Measurements from ENCODE around the gene CCDC3. TPM values are rescaled to one million over a fixed set of nuclear protein-coding genes. Genes with fewer than 3 reads are reported as not detected.
A peak's percentile ranks its signal among the peaks of the same experiment; 100 is the strongest.

The CCDC3 gene
- total RNA-seq, 1 experiment from 2014 or later: not detected

GRCh38 chr10:12966067-12966466, 35.4 kb downstream of the CCDC3 start:
- ChIA-PET CTCF (no interaction called here), POLR2A (ENCODE audit: unreplicated experiment) (no interaction called here)
- no peak overlapping the region for H3K4me3 ChIP-seq (ENCODE audit: low read length)
- no peaks in the 10 kb centered on the region for H3K79me2 ChIP-seq (ENCODE audit: low read length)
- no peaks in the 10 kb centered on the region for H3F3A ChIP-seq (ENCODE audit: low read length, unreplicated experiment)
- no peak overlapping the region for H3K27ac ChIP-seq (ENCODE audit: low read length)
- H3K4me2 ChIP-seq (ENCODE audit: low read length): no peak overlapping the region
- intact Hi-C loops (cut with micrococcal nuclease): loop anchor here (10.0 kb wide), 1 partner anchor 51 kb away; no protein-coding TSS in a partner anchor
- no peak for TF ChIP-seq EZH2 (IDR thresholded peaks at IDR 0.05; ENCODE audit: low read length, unreplicated experiment)
- no peak for TF ChIP-seq EZH2phosphoT487 (IDR thresholded peaks at IDR 0.05; ENCODE audit: borderline replicate concordance, low read length)
- TF ChIP-seq CTCF (conservative IDR thresholded peaks at IDR 0.05; ENCODE audit: low read depth, low read length): no peak
- no peaks in the 10 kb centered on the region for H3K9me3 ChIP-seq (ENCODE audit: low read length)
- no peak for DNase-seq
- no peak for ATAC-seq
- no peaks in the 10 kb centered on the region for H4K20me1 ChIP-seq (ENCODE audit: low read length)
- no peaks in the 10 kb centered on the region for H3K9me2 ChIP-seq (replicated peaks; ENCODE audit: low read length)
- no peak overlapping the region for H2AFZ ChIP-seq (ENCODE audit: low read length)
- no peak overlapping the region for H3K9ac ChIP-seq (ENCODE audit: low read length)
- H3K4me1 ChIP-seq (ENCODE audit: insufficient read depth, low read length): peaks cover 5% of the 10 kb centered on the region
- BruUV-seq (replicated peaks): no TSS peak
- H3K36me3 ChIP-seq (ENCODE audit: low read depth, low read length): no peaks in the 10 kb centered on the region
- no peaks in the 10 kb centered on the region for H3K27me3 ChIP-seq (ENCODE audit: low read length)

- Histone ChIP-seq H3K79me2 (ENCODE audit: low read length) (no peaks in the 10 kb centered on the region), H3K9me3 (ENCODE audit: low read length) (no peaks in the 10 kb centered on the region), H4K20me1 (ENCODE audit: low read length) (no peaks in the 10 kb centered on the region), H3K9ac (ENCODE audit: low read length) (no peak overlapping the region), H3K9me2 (replicated peaks; ENCODE audit: low read length) (no peaks in the 10 kb centered on the region), H3K36me3 (ENCODE audit: low read depth, low read length) (no peaks in the 10 kb centered on the region), H3K27me3 (ENCODE audit: low read length) (no peaks in the 10 kb centered on the region), H3K4me2 (ENCODE audit: low read length) (no peak overlapping the region), H3K27ac (ENCODE audit: low read length) (no peak overlapping the region), H3F3A (ENCODE audit: low read length, unreplicated experiment) (no peaks in the 10 kb centered on the region), H3K4me1 (ENCODE audit: insufficient read depth, low read length) (peaks cover 5% of the 10 kb centered on the region), H3K4me3 (ENCODE audit: low read length) (no peak overlapping the region), H2AFZ (ENCODE audit: low read length) (no peak overlapping the region)
- DNase-seq (peak; percentile 62), ATAC-seq (peak; percentile 69)
- no TSS peak for BruUV-seq (replicated peaks)
- TF ChIP-seq CTCF (conservative IDR thresholded peaks at IDR 0.05; ENCODE audit: low read depth, low read length) (no peak), EZH2 (IDR thresholded peaks at IDR 0.05; ENCODE audit: low read length, unreplicated experiment) (no peak), EZH2phosphoT487 (IDR thresholded peaks at IDR 0.05; ENCODE audit: borderline replicate concordance, low read length) (no peak)
- CTCF ChIA-PET: no interaction called here
- POLR2A ChIA-PET (ENCODE audit: unreplicated experiment): no interaction called here
- intact Hi-C loops (cut with micrococcal nuclease): loop anchor here (10.0 kb wide), 1 partner anchor 51 kb away; no protein-coding TSS in a partner anchor
Observed at GRCh38 chr10:12965571-12965970, 35.9 kb downstream of the CCDC3 start.

- ChIA-PET POLR2A (ENCODE audit: unreplicated experiment) (no interaction called here), CTCF (interaction anchor here (0.6 kb wide), 1 partner anchor 61 kb away, joined by 9 read pairs; no protein-coding TSS in a partner anchor)
- Histone ChIP-seq H3K4me3 (ENCODE audit: low read length) (no peak overlapping the region), H3K9ac (ENCODE audit: low read length) (no peak overlapping the region), H3K9me3 (ENCODE audit: low read length) (no peaks in the 10 kb centered on the region), H2AFZ (ENCODE audit: low read length) (no peak overlapping the region), H3K79me2 (ENCODE audit: low read length) (no peaks in the 10 kb centered on the region), H3K4me1 (ENCODE audit: insufficient read depth, low read length) (peaks cover 5% of the 10 kb centered on the region), H3K36me3 (ENCODE audit: low read depth, low read length) (no peaks in the 10 kb centered on the region), H3K27me3 (ENCODE audit: low read length) (no peaks in the 10 kb centered on the region), H3K27ac (ENCODE audit: low read length) (no peak overlapping the region), H3K9me2 (replicated peaks; ENCODE audit: low read length) (no peaks in the 10 kb centered on the region), H3K4me2 (ENCODE audit: low read length) (no peak overlapping the region), H4K20me1 (ENCODE audit: low read length) (no peaks in the 10 kb centered on the region), H3F3A (ENCODE audit: low read length, unreplicated experiment) (no peaks in the 10 kb centered on the region)
- BruUV-seq (replicated peaks): no TSS peak
- DNase-seq (no peak), ATAC-seq (no peak)
- intact Hi-C loops (cut with micrococcal nuclease): loop anchor here (10.0 kb wide), 1 partner anchor 48 kb away; no protein-coding TSS in a partner anchor
- TF ChIP-seq CTCF (conservative IDR thresholded peaks at IDR 0.05; ENCODE audit: low read depth, low read length) (no peak), EZH2 (IDR thresholded peaks at IDR 0.05; ENCODE audit: low read length, unreplicated experiment) (no peak), EZH2phosphoT487 (IDR thresholded peaks at IDR 0.05; ENCODE audit: borderline replicate concordance, low read length) (no peak)
Observed at GRCh38 chr10:12962556-12962955, 39.0 kb downstream of the CCDC3 start.
